ENCODE results near the gene CRAMP1.

The CRAMP1 gene

DNA sequence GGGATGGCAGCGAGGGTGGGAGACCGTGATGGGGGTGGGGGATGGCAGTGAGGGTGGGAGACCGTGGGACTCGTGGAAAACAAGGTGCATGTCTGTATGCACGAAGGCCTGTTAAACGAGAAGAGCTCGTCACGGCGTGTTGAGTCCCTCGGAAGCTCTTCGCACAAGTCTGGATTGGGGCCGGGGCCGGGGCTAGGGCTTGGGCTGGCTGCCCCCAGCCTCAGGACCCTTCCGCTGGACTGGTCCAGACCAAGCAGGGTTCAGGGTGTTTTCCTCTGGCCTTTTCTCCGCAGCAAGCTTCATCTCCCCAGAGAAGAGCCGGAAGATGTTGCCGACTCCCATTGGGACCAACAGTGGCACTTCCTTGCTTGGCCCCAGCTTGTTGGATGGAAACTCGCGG, 58.2 kb downstream of the CRAMP1 start:
- 96 to 98% methylated on average over 17 to 19 of the region's 19 CpGs for WGBS, 2 experiments (ENCODE audit: insufficient coverage in 2 of 2)
- H3K4me3 ChIP-seq (ENCODE audit: extremely low read depth, insufficient read depth, low read length, poor library complexity, severe bottlenecking): no peak overlapping the region

DNA sequence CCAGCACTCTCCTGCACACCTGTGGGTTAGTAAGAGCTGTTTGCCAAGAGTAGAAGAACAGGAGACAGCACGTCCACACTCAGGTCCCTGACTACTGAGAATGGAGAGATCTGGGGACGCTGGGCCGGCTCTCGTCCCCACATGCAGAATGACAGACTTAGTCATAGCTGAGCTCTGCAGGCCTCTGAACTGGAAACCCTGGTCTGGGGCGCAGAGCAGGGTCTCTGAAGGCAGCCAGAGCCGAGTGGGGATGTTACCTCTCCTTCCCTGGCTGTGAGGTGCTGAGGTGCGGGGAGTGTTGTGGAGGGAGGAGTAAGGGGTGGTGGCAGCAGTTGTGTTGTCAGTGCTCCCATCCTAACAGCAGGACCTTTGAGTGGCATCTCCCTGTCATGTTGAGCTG, 58.7 kb downstream of the CRAMP1 start:
- Histone ChIP-seq H3K4me1 (ENCODE audit: control insufficient read depth, insufficient read depth, low read length, poor library complexity, severe bottlenecking) (peaks cover 19% of the 10 kb centered on the region), H3K9me3 (ENCODE audit: control insufficient read depth, low read length) (no peaks in the 10 kb centered on the region), H3K4me3 (ENCODE audit: extremely low read depth, insufficient read depth, low read length, poor library complexity, severe bottlenecking) (no peak overlapping the region), H3K36me3 (ENCODE audit: control insufficient read depth, insufficient read depth, low read length) (peaks cover 92% of the 10 kb centered on the region), H3K27ac (ENCODE audit: low read depth, low read length, severe bottlenecking) (no peak overlapping the region)
- 94 to 98% methylated on average over 6 of the region's 7 CpGs for WGBS, 2 experiments (ENCODE audit: insufficient coverage in 2 of 2)

More for the DNA sequence above, 58.2 kb downstream of the CRAMP1 start:
- Histone ChIP-seq H3K4me1 (ENCODE audit: control insufficient read depth, insufficient read depth, low read length, poor library complexity, severe bottlenecking) (peaks cover 15% of the 10 kb centered on the region), H3K9me3 (ENCODE audit: control insufficient read depth, low read length) (no peaks in the 10 kb centered on the region), H3K27ac (ENCODE audit: low read depth, low read length, severe bottlenecking) (no peak overlapping the region), H3K36me3 (ENCODE audit: control insufficient read depth, insufficient read depth, low read length) (peaks cover 92% of the 10 kb centered on the region)

DNA sequence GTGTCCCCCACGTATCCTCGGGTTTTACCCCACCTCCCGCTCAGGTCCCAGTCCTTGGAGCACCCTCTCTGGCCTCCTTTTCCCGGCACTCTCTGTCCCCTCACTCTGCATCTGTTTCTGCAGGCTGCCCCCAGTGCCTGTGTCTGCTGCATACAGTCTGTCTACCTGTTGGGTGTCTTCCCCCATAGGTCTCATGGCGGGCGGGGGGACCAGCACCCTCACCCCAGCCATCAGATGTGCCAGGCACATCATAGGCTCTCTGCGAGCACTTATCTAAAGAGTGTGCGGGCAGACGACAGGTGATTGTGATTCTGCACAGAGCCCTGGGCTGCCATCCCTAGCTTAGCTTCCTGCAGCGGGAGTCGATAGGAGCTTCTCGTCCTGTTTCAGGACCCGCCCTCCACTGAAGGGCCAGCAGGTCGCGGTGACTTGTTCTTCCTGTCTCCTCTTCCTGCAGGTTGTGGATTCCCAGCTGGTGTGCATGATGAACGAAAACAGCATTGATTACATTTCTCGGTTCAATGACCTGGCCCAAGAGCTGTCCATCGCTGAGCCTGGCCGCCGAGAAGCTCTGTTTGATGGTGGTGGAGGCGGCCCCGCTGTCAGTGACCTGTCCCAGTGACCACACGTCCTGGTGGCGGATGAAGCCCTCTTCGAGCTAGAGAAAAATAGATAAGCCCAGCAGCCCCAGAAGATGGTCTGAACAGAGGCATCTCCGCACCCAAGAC, 61.4 kb downstream of the CRAMP1 start:
- Histone ChIP-seq H3K4me1 (ENCODE audit: control insufficient read depth, insufficient read depth, low read length, poor library complexity, severe bottlenecking) (peaks cover 19% of the 10 kb centered on the region), H3K9me3 (ENCODE audit: control insufficient read depth, low read length) (no peaks in the 10 kb centered on the region), H3K4me3 (ENCODE audit: extremely low read depth, insufficient read depth, low read length, poor library complexity, severe bottlenecking) (no peak overlapping the region), H3K36me3 (ENCODE audit: control insufficient read depth, insufficient read depth, low read length) (peaks cover 79% of the 10 kb centered on the region), H3K27ac (ENCODE audit: low read depth, low read length, severe bottlenecking) (no peak overlapping the region)
- WGBS, 2 experiments (ENCODE audit: insufficient coverage in 2 of 2): 94 to 95% methylated on average over 20 to 24 of the region's 26 CpGs

DNA sequence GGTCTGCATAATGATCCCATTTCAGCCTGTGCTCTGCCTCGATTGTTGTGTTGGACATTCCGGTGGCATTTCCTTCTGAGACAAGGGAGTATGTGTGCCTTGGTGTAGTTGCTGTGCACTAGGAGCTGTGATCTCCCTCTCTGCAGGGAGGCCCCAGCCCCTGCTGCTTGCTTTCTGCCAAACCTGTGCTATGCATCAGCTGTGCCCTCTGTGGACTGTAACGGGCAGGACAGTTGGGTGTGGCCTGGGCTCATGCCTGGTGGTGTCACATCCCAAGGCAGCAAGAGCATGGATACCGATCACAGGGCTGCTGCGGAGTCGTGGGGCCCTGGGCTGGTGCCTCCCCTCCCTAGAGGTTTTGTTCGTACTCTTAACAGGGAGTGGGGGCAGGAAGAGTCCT, 62.1 kb downstream of the CRAMP1 start:
- H3K9me3 ChIP-seq (ENCODE audit: control insufficient read depth, low read length): no peaks in the 10 kb centered on the region
- WGBS, 2 experiments (ENCODE audit: insufficient coverage in 2 of 2): 93 to 100% methylated on average over 4 to 5 of the region's 7 CpGs
- peaks cover 23% of the 10 kb centered on the region for H3K4me1 ChIP-seq (ENCODE audit: control insufficient read depth, insufficient read depth, low read length, poor library complexity, severe bottlenecking)
- no peak overlapping the region for H3K4me3 ChIP-seq (ENCODE audit: extremely low read depth, insufficient read depth, low read length, poor library complexity, severe bottlenecking)
- H3K36me3 ChIP-seq (ENCODE audit: control insufficient read depth, insufficient read depth, low read length): peaks cover 73% of the 10 kb centered on the region
- peak overlapping the region; percentile 71 for H3K27ac ChIP-seq (ENCODE audit: low read depth, low read length, severe bottlenecking)

DNA sequence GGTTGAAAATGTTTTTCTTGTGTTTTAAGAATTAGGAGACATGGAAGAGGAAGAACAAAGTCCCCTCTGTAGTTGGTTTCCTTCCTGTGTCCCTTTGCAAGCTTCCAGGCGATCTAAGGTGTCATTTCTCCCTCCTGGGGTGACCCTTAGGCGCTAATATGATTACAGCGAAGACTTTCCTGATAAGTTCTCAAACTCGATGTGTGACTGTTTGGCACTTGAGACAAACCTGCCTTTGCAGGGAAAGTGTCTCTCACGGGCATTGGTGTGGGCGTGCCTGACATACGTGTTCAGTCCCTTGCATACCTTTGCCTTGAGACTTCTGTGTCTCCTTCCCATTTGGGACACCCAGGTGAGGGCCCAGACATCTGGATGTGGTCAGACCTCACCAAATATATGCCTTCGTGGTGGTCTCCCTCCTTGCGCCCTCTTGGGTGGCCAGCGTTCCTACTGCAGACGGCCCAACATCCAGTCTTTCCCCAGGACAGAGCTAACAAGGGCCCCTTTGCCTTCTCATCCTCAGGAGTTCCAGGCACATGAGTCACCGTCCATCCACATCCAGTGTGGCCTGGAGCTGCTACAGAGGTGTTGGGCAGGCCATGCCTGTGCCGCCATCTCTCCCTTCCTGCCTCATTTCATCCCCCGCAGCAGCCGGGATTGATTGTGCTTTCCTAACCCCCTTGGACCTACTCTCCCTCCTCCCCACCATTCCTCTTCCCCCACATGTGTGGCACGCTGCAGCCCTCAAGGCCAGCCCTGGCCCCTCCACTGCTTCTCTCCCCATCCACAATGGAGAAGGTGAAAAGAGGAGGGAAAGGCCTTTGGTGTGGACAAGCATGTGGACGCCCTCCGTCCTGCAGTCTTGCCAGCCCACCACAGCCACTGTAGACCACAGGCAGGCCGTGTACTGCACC, 62.8 kb downstream of the CRAMP1 start:
- Histone ChIP-seq H3K4me3 (ENCODE audit: extremely low read depth, insufficient read depth, low read length, poor library complexity, severe bottlenecking) (no peak overlapping the region), H3K9me3 (ENCODE audit: control insufficient read depth, low read length) (no peaks in the 10 kb centered on the region), H3K36me3 (ENCODE audit: control insufficient read depth, insufficient read depth, low read length) (peaks cover 72% of the 10 kb centered on the region), H3K27ac (ENCODE audit: low read depth, low read length, severe bottlenecking) (peak overlapping the region; percentile 71), H3K4me1 (ENCODE audit: control insufficient read depth, insufficient read depth, low read length, poor library complexity, severe bottlenecking) (peaks cover 30% of the 10 kb centered on the region)
- 90 to 91% methylated on average over 15 to 16 of the region's 19 CpGs for WGBS, 2 experiments (ENCODE audit: insufficient coverage in 2 of 2)

DNA sequence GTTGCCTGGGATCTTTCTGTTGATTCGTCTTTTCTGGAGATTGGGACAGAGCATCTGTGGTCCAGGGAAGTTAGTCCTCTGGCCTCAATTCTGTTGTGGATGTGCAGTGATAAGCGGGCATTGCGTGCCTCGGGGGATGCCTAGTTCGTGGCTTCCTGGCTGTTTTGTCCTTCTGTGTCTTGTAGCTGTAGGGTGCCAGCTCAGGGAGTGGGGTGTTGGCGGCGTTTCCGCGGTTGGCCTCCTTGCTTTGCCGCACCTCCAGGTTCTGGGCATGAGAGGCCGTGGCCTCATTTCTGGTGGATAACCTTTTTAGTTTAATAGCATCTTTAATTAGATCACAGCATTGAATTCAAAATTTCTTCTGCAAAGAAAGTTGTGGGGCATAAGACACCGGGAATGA, 64.5 kb downstream of the CRAMP1 start:
- 90 to 96% methylated on average over 6 to 7 of the region's 12 CpGs for WGBS, 2 experiments (ENCODE audit: insufficient coverage in 2 of 2)
- no peak overlapping the region for H3K4me3 ChIP-seq (ENCODE audit: extremely low read depth, insufficient read depth, low read length, poor library complexity, severe bottlenecking)
- peaks cover 34% of the 10 kb centered on the region for H3K4me1 ChIP-seq (ENCODE audit: control insufficient read depth, insufficient read depth, low read length, poor library complexity, severe bottlenecking)
- no peaks in the 10 kb centered on the region for H3K9me3 ChIP-seq (ENCODE audit: control insufficient read depth, low read length)
- H3K27ac ChIP-seq (ENCODE audit: low read depth, low read length, severe bottlenecking): no peak overlapping the region
- peaks cover 73% of the 10 kb centered on the region for H3K36me3 ChIP-seq (ENCODE audit: control insufficient read depth, insufficient read depth, low read length)

DNA sequence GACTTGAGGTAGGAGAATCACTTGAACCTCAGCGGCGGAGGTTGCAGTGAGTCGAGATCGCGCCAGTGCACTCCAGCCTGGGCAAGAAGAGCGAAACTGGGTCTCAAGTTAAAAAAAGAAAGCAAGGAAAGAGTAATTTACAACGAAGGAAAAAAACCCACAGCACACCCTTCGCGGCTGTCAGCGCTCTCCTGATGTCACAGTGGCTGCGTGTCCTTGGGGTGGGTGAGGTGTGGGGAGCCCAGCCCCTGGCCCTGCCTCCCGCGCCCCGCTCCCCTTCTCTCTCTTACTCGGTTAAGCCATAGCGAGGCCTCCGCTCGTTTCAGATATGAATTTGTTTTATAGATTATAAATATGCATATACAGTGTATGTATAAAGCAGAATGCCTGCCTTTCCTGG, 65.2 kb downstream of the CRAMP1 start:
- 85 to 95% methylated on average over 6 to 13 of the region's 18 CpGs for WGBS, 2 experiments (ENCODE audit: insufficient coverage in 2 of 2)
- peaks cover 66% of the 10 kb centered on the region for H3K36me3 ChIP-seq (ENCODE audit: control insufficient read depth, insufficient read depth, low read length)
- no peak overlapping the region for H3K4me3 ChIP-seq (ENCODE audit: extremely low read depth, insufficient read depth, low read length, poor library complexity, severe bottlenecking)
- no peaks in the 10 kb centered on the region for H3K9me3 ChIP-seq (ENCODE audit: control insufficient read depth, low read length)
- H3K27ac ChIP-seq (ENCODE audit: low read depth, low read length, severe bottlenecking): no peak overlapping the region
- H3K4me1 ChIP-seq (ENCODE audit: control insufficient read depth, insufficient read depth, low read length, poor library complexity, severe bottlenecking): peaks cover 34% of the 10 kb centered on the region

DNA sequence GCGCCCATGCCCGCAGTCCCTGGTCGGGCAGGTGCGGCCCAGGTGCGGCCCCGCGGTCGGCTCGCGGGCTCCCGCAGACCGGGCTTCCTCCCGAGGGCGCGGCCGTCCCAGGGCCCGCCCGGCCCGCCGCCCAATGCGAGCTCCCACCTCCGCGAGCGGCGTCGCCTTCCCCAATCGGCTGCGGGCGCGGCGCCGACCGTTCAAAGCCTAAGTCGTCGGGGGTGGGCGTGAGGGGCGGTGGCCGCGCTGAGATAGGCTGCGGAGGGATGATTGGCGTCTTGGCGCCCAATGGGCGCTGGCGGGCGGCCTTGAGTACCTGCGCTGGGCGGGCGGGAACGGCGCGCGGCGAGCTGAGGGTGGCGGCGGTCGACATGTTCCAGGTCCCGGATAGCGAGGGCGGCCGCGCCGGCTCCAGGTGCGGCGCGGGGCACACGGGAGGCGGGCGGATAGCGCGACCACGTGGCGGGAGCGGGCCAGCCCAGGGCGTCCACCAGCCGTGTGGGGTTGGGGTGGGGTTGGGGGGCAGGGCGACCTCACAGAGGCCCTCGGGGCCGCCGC, 65.9 kb downstream of the CRAMP1 start, which contains the start of gene JPT2:
TSS of gene JPT2 (plus strand) at position 338 of the 558 bp plus-strand sequence. CDS start at position 372, 34 bp downstream.
- H3K4me1 ChIP-seq (ENCODE audit: control insufficient read depth, insufficient read depth, low read length, poor library complexity, severe bottlenecking): peaks cover 34% of the 10 kb centered on the region
- no peaks in the 10 kb centered on the region for H3K9me3 ChIP-seq (ENCODE audit: control insufficient read depth, low read length)
- peak within 1 kb of the TSS; percentile 94 for H3K4me3 ChIP-seq (ENCODE audit: extremely low read depth, insufficient read depth, low read length, poor library complexity, severe bottlenecking)
- H3K27ac ChIP-seq (ENCODE audit: low read depth, low read length, severe bottlenecking): peak within 1 kb of the TSS; percentile 59
- 1% methylated on average over 47 to 70 of the region's 79 CpGs for WGBS, 2 experiments (ENCODE audit: insufficient coverage in 2 of 2)
- H3K36me3 ChIP-seq (ENCODE audit: control insufficient read depth, insufficient read depth, low read length): peaks cover 63% of the 10 kb centered on the region

DNA sequence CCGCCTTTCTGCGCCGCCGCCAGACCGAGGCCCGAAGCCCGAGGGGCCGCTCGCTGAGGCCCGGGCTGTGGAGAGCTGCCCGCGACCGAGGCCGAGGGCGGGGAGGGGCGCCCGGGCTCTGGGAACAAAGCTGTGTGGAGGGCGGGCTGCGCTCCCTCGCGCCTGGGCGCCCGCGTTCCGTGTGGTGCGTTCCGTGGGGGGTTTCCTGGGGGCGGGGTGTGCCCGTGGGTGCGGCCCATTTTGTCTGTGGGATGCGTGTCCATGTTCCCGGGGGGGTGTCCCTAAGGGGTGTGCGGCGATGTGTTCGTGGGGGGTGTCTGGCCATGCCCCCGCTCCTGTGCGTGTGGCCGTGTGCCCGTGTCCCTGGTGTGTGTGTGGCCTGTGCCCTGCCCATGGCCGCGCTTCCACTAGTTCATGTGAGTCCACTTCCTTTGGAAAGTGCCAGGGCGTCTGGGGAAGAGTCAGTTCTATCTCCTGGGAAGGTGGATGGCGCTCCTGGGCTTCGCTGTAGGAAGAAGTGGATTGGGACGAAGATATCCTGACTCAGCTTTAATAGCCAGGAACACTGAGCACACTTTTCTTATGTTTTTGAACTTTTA, 66.4 kb downstream of the CRAMP1 start:
- Histone ChIP-seq H3K4me3 (ENCODE audit: extremely low read depth, insufficient read depth, low read length, poor library complexity, severe bottlenecking) (peak overlapping the region; percentile 94), H3K4me1 (ENCODE audit: control insufficient read depth, insufficient read depth, low read length, poor library complexity, severe bottlenecking) (peaks cover 34% of the 10 kb centered on the region), H3K36me3 (ENCODE audit: control insufficient read depth, insufficient read depth, low read length) (peaks cover 63% of the 10 kb centered on the region), H3K9me3 (ENCODE audit: control insufficient read depth, low read length) (no peaks in the 10 kb centered on the region), H3K27ac (ENCODE audit: low read depth, low read length, severe bottlenecking) (peak overlapping the region; percentile 59)
- 0 to 1% methylated on average over 30 to 32 of the region's 45 CpGs for WGBS, 2 experiments (ENCODE audit: insufficient coverage in 2 of 2)

DNA sequence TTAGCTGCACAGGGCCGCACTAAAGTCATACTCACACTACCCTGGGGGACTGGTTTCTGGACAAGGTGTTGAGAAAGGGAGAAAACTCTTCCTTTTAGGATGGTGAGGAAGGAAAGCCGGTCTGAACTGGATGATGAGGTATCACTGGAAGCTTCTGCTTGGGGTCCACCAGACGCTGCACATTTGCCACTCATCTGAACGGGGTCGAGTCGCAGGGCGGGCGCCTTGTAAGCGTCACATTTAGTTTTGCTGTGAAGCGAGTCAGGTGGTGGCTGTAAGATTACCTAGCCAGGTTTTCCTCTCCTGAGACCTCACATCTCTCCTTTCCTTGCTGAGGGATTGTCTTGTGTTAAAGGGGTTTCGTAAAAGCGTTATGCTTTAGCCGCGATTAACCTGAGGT, 68.2 kb downstream of the CRAMP1 start:
- no peak overlapping the region for H3K4me3 ChIP-seq (ENCODE audit: extremely low read depth, insufficient read depth, low read length, poor library complexity, severe bottlenecking)
- peaks cover 68% of the 10 kb centered on the region for H3K36me3 ChIP-seq (ENCODE audit: control insufficient read depth, insufficient read depth, low read length)
- 93 to 94% methylated on average over 9 to 10 of the region's 14 CpGs for WGBS, 2 experiments (ENCODE audit: insufficient coverage in 2 of 2)

More for the DNA sequence above, 68.2 kb downstream of the CRAMP1 start:
- Histone ChIP-seq H3K27ac (ENCODE audit: low read depth, low read length, severe bottlenecking) (no peak overlapping the region), H3K9me3 (ENCODE audit: control insufficient read depth, low read length) (no peaks in the 10 kb centered on the region), H3K4me1 (ENCODE audit: control insufficient read depth, insufficient read depth, low read length, poor library complexity, severe bottlenecking) (peaks cover 19% of the 10 kb centered on the region)
